WTC11 (cell line): ENCODE results near the gene TNMD. TPM values are rescaled to one million over a fixed set of nuclear protein-coding genes. Genes with fewer than 3 reads are reported as not detected.

Experiments used
- ATAC-seq: fragments of 200-7000 bp; cut with Tn5 transposase; 2 replicates; pipeline ENCODE4 v1.10.0; 2021; ENCODE audit warnings: mild to moderate bottlenecking, moderate library complexity
- CTCF ChIA-PET: fragments of 300-600 bp; sonication (Branson Sonifier 250); formaldehyde crosslinking; loops from one replicate; lab custom pipeline; 2021; ENCODE audit warnings: antibody characterized with exemption; lab: Charles Lee
- POLR2A ChIA-PET: fragments of 350-600 bp; sonication (Branson Sonifier 250); formaldehyde crosslinking; loops from one replicate; lab custom pipeline; 2021; ENCODE audit warnings: antibody characterized with exemption; lab: Charles Lee
- DNase-seq: peaks from one replicate; pipeline ENCODE4 v3.0.0; 2021; ENCODE audit warnings: low spot score
- H3K27ac Mint-ChIP-seq: 2 replicates; pipeline ENCODE4 v1.8.0; 2021; ENCODE audit warnings: mixed read lengths
- H3K27me3 Mint-ChIP-seq: 2 replicates; pipeline ENCODE4 v1.8.0; 2021; ENCODE audit warnings: low read depth, mild to moderate bottlenecking, moderate library complexity, mixed read lengths
- H3K36me3 Mint-ChIP-seq: 2 replicates; pipeline ENCODE4 v1.8.0; 2021; ENCODE audit warnings: mixed read lengths
- H3K4me1 Mint-ChIP-seq: 2 replicates; pipeline ENCODE4 v1.8.0; 2022; ENCODE audit warnings: mixed read lengths
- H3K4me3 Mint-ChIP-seq: 2 replicates; pipeline ENCODE4 v1.8.0; 2021; ENCODE audit warnings: mild to moderate bottlenecking, moderate library complexity, mixed read lengths
- H3K9me3 Mint-ChIP-seq: 2 replicates; pipeline ENCODE4 v1.8.0; 2021; ENCODE audit warnings: mixed read lengths
- CTCF ChIP-seq: fragments of 200-600 bp; IDR thresholded peaks from 2 replicates; pipeline ENCODE4 v1.8.0; 2022; ENCODE audit warnings: antibody characterized with exemption
- ELF4 ChIP-seq: sonication (generic); formaldehyde crosslinking; IDR thresholded peaks from 2 replicates; pipeline ENCODE4 v1.8.1; 2022; ENCODE audit warnings: low read depth, mild to moderate bottlenecking, moderate library complexity, missing genetic modification reagents
- ESRRA ChIP-seq: sonication (generic); formaldehyde crosslinking; IDR thresholded peaks from 2 replicates; pipeline ENCODE4 v1.8.1; 2022; ENCODE audit warnings: mild to moderate bottlenecking, missing genetic modification reagents, borderline replicate concordance
- FOXP4 ChIP-seq: sonication (generic); formaldehyde crosslinking; IDR thresholded peaks from 2 replicates; pipeline ENCODE4 v1.8.0; 2022; ENCODE audit warnings: mild to moderate bottlenecking, missing genetic modification reagents
- HMGA2 ChIP-seq: fragments of 250-450 bp; sonication (Bioruptor Pico); IDR thresholded peaks from 2 replicates; pipeline ENCODE4 v1.4.0; 2021; ENCODE audit warnings: mild to moderate bottlenecking, moderate library complexity
- KAT7 ChIP-seq: sonication (generic); formaldehyde crosslinking; IDR thresholded peaks from 2 replicates; pipeline ENCODE4 v1.8.1; 2023; ENCODE audit warnings: missing genetic modification reagents, mild to moderate bottlenecking, borderline replicate concordance
- MXD4 ChIP-seq: fragments of 250-450 bp; sonication (Bioruptor Pico); IDR thresholded peaks from 2 replicates; pipeline ENCODE4 v1.8.0; 2021; ENCODE audit warnings: mild to moderate bottlenecking, moderate library complexity, borderline replicate concordance
- NFYB ChIP-seq: sonication (generic); formaldehyde crosslinking; conservative IDR thresholded peaks from 2 replicates; pipeline ENCODE4 v1.8.0; 2022; ENCODE audit warnings: low read depth, missing genetic modification reagents
- NR3C1 ChIP-seq: sonication (generic); formaldehyde crosslinking; conservative IDR thresholded peaks from 2 replicates; pipeline ENCODE4 v1.8.1; 2023; ENCODE audit warnings: low read depth, mild to moderate bottlenecking, missing genetic modification reagents
- PRDM15 ChIP-seq: sonication (generic); formaldehyde crosslinking; IDR thresholded peaks from 2 replicates; pipeline ENCODE4 v1.8.0; 2022; ENCODE audit warnings: missing genetic modification reagents
- RORB ChIP-seq: fragments of 250-450 bp; sonication (Bioruptor Pico); IDR thresholded peaks from 2 replicates; pipeline ENCODE4 v1.9.0; 2021; ENCODE audit warnings: mild to moderate bottlenecking
- SP1 ChIP-seq: sonication (generic); formaldehyde crosslinking; conservative IDR thresholded peaks from 2 replicates; pipeline ENCODE4 v1.8.1; 2022; ENCODE audit warnings: missing genetic modification reagents
- TEAD4 ChIP-seq: sonication (generic); formaldehyde crosslinking; IDR thresholded peaks from 2 replicates; pipeline ENCODE4 v1.8.0; 2022; ENCODE audit warnings: mild to moderate bottlenecking, missing genetic modification reagents
- ZBTB21 ChIP-seq: sonication (generic); formaldehyde crosslinking; IDR thresholded peaks from 2 replicates; pipeline ENCODE4 v1.8.1; 2023; ENCODE audit warnings: mild to moderate bottlenecking, missing genetic modification reagents, borderline replicate concordance
- ZBTB43 ChIP-seq: sonication (generic); formaldehyde crosslinking; IDR thresholded peaks from 2 replicates; pipeline ENCODE4 v1.8.1; 2023; ENCODE audit warnings: mild to moderate bottlenecking, missing genetic modification reagents
- ZNF121 ChIP-seq: sonication (generic); formaldehyde crosslinking; IDR thresholded peaks from 2 replicates; pipeline ENCODE4 v1.8.0; 2023; ENCODE audit warnings: missing genetic modification reagents
- ZNF219 ChIP-seq: sonication (generic); formaldehyde crosslinking; IDR thresholded peaks from 2 replicates; pipeline ENCODE4 v1.8.0; 2023; ENCODE audit warnings: missing genetic modification reagents, mild to moderate bottlenecking, borderline replicate concordance
- ZNF263 ChIP-seq: sonication (generic); formaldehyde crosslinking; IDR thresholded peaks from 2 replicates; pipeline ENCODE4 v1.8.1; 2022; ENCODE audit warnings: low read depth, mild to moderate bottlenecking, moderate library complexity, missing genetic modification reagents
- ZNF396 ChIP-seq: fragments of 250-450 bp; sonication (Bioruptor Pico); IDR thresholded peaks from 2 replicates; pipeline ENCODE4 v1.8.0; 2021; ENCODE audit warnings: mild to moderate bottlenecking, moderate library complexity, borderline replicate concordance
- ZNF423 ChIP-seq: fragments of 250-450 bp; sonication (Bioruptor Pico); IDR thresholded peaks from 2 replicates; pipeline ENCODE4 v2.1.2; 2022; ENCODE audit warnings: mild to moderate bottlenecking, moderate library complexity
- ZNF425 ChIP-seq: fragments of 250-450 bp; sonication (Bioruptor Pico); conservative IDR thresholded peaks from 2 replicates; pipeline ENCODE4 v1.9.0; 2021; ENCODE audit warnings: mild to moderate bottlenecking
- ZNF671 ChIP-seq: fragments of 250-450 bp; sonication (Bioruptor Pico); IDR thresholded peaks from 2 replicates; pipeline ENCODE4 v1.8.0; 2021; ENCODE audit warnings: mild to moderate bottlenecking
- total RNA-seq: library from RNA; stranded (reverse); gene quantifications from 3 replicates; pipeline ENCODE4 v1.2.3, GENCODE V29; 2021

The TNMD gene
- total RNA-seq, 1 experiment from 2014 or later: 3.3 TPM

GRCh38 chrX:100643212-100643611, 58.5 kb downstream of the TNMD start (continued):
- TF ChIP-seq ZNF425 (CRISPR knock-in tag) (no peak), TEAD4 (CRISPR knock-in tag) (no peak), ESRRA (CRISPR knock-in tag) (no peak)

- POLR2A ChIA-PET: interaction anchor here (0.6 kb wide), 1 partner anchor 26 kb away, joined by 6 read pairs; no protein-coding TSS in a partner anchor
- TF ChIP-seq NFYB: no peak
- TF ChIP-seq ZNF263: no peak
- TF ChIP-seq ZNF396: no peak
- TF ChIP-seq RORB (CRISPR knock-in tag): no peak
- TF ChIP-seq SP1 (CRISPR knock-in tag): no peak
- TF ChIP-seq CTCF: no peak
- TF ChIP-seq HMGA2 (CRISPR knock-in tag): no peak
- no peak for TF ChIP-seq ZNF219 (CRISPR knock-in tag)
- no peak for TF ChIP-seq NR3C1 (CRISPR knock-in tag)
- no peak for TF ChIP-seq ZNF121 (CRISPR knock-in tag)
- TF ChIP-seq KAT7: no peak
- no peak for TF ChIP-seq ZBTB43 (CRISPR knock-in tag)
- no peak for TF ChIP-seq ZBTB21 (CRISPR knock-in tag)
- no peak for TF ChIP-seq ZNF423 (CRISPR knock-in tag)
- TF ChIP-seq PRDM15 (CRISPR knock-in tag): no peak
- TF ChIP-seq ELF4: no peak
- TF ChIP-seq MXD4 (CRISPR knock-in tag): no peak
- no peak for TF ChIP-seq FOXP4 (CRISPR knock-in tag)
- TF ChIP-seq ZNF671 (CRISPR knock-in tag): no peak
- TF ChIP-seq, all 79 proteins: peak for 0
- DNase-seq (no peak), ATAC-seq (no peak)
- no peaks in the 10 kb centered on the region for H3K9me3 Mint-ChIP-seq
- H3K4me1 Mint-ChIP-seq: peaks cover 41% of the 10 kb centered on the region
- no peak within 1 kb of the TSS for H3K27ac Mint-ChIP-seq
- CTCF ChIA-PET: interaction anchor here (3.8 kb wide), 1 partner anchor 7 kb away, joined by 14 read pairs; the partner anchor contains the start of gene TSPAN6
- peaks cover 3% of the 10 kb centered on the region for H3K27me3 Mint-ChIP-seq
- no peaks in the 10 kb centered on the region for H3K36me3 Mint-ChIP-seq
- no peak within 1 kb of the TSS for H3K4me3 Mint-ChIP-seq
Observed at GRCh38 chrX:100643956-100644860, 59.5 kb downstream of the TNMD start, which contains the start of gene SRPX2. Gene SRPX2, plus strand, starts transcription at chrX:100644199. Its CDS starts 2,124 bp downstream, at chrX:100646323.
